ENCODE data around the gene RELB. TPM values are rescaled to one million over a fixed set of nuclear protein-coding genes. Genes with fewer than 3 reads are reported as not detected.

The RELB gene
- total RNA-seq, 1 donor from 2014 or later: 0.41 TPM

DNA sequence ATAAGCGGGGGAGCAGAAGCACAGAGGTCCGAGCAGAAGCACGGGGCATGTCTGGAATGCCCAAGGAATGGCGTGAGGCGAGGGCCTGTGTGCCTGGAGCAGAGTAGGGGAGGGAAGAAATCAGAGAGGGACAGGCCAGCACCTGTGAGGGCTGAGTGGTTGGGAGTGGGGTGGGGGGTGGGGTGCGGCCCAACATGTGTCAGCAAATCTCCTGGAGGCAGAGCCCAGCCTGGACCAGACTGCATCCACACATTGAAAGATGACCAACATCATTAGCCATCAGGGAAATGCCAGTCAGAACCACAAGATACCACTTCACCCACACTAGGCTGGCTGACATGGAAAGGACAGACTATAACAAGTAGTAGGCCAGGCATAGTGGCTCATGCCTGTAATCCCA lies 48.8 kb downstream of the RELB start:
- FAIRE-seq (no peak), DNase-seq (ENCODE audit: low spot score in 2 of 2) (no peak)

DNA sequence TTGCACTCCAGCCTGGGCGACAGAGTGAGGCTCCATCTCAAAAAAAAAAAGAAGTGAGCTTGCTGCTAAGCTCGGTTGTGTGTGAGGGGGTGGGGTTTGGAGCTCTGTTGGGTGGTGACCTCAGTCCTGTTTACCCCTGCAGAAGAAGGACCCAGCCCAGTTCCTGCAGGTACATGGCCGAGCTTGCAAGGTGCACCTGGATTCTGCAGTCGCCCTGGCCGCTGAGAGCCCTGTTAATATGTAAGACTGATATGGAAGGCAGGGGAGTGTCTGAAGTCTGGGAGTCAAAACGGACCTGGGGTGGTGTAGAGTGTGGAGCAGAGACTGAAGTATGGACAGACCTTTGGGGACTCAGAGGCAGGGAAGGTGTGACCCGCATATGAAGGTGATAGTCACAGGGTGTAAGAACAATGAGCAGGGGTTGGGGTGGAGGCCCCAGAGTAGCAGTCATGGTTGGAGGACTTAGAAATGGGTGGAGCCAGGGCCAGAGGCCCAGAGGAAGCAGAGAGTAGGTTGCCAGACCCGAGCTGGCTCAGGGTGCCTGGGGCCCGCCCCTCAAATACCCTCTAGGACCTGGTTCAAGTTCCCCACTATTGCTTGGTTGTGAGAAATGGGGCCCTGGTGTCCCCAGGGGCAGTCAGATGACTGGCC lies 50.8 kb downstream of the RELB start:
- DNase-seq (ENCODE audit: low spot score in 2 of 2) (no peak), FAIRE-seq (no peak)

DNA sequence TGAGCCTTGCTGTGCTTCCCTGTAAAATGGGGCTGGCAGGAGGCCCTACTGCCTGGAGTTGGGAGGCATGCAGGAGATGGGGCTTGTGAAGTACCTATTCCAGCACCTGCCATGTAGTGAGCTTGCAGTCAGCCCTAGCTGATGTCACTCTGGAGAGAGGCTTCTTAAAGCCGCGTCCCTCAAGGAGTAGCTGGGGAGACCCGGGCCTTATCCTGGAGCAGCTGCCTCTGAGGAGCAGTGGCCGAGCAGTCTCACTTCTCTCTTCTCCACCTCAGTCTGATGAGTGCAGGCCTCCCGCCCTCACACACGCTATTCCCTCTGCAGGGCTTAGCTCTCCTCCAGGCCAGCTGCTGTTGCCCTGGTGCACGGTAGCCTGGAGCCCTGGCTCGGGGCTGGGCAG lies 55.6 kb downstream of the RELB start:
- DNase-seq (ENCODE audit: low spot score in 2 of 2) (no peak), FAIRE-seq (no peak)

- DNase-seq (ENCODE audit: low spot score in 2 of 2) (no peak), FAIRE-seq (no peak)
Measured at GRCh38 chr19:45057444-45057843, 56.2 kb downstream of the RELB start.

DNA sequence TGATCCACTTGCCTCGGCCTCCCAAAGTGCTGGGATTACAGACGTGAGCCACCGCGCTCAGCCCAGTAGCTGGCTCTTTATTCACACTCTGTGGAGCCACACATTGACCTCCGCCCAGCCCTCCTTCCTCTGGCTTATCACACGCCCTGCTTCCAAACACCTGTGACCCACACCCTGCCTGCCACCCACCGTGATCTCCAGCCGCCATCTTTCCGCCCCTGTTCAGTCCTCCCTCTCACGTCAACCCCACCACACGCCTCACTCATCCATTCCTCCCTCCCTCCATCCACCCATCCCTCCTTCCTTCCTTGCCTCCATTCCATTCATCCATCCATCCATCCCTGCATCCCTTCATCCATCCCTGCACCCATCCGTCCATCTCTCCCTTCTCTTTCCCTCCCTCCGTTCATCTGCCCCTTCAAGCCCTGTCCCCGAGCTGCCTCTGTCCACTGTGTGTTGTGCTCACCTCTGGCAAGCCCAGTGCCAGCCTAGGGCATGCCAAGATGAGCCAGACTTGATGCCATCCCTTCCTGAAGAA lies 57.4 kb downstream of the RELB start:
- FAIRE-seq (no peak), DNase-seq (ENCODE audit: low spot score in 2 of 2) (no peak)

DNA sequence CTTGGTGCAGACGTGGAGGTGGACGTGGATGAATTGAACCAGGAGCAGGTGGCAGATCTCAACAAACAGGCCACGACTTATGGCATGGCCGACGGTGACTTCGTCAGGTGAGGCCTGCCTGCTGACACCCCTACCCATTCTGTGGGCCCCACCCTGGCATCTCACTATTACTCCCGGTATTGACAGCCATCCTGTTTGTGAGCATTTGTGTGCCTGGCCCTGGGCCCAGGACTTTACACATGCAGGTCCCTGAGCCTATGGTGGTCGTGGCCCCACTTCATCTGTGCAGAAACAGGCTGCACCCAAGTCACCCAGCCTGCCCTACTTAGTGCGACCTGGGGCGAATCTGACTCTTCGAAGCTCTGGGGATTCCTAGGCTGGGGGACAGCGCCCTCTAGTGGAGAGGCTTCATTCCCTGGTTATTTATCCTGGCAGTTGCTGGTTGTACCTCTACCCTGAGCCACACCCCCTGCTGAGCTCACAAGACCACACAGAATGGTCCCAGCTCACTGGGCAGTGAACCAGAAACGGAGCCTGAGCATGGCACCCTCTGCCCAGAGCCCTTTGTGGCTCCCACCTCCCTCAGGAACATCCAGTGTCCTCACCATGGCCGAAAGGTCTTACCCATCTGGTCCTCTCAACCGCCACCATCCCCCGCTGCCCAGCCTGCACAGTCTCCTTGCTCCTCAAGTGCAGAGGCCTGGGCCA lies 58.1 kb downstream of the RELB start:
- FAIRE-seq (no peak), DNase-seq (ENCODE audit: low spot score in 2 of 2) (peak; percentile 76 to 80)

DNA sequence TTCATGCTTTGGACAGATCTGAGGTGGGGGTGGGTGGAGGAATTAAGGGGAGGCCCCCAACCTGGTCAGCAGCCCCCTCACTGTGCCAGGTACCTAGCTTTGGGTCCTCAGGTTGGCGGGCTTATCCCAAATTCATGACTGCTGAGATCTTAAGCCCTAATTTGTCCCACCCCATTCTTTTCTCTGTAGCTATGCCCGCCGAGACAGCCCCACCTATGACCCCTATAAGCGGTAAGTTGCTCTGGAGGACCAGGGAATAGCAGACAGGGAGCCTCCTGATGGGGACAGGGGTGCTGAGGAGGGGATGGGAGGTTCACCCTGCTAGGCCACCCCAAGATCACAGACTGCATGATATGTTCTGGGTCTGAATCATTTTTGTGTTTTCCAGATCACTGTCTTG lies 60.7 kb downstream of the RELB start:
- DNase-seq (ENCODE audit: low spot score in 2 of 2) (no peak), FAIRE-seq (no peak)

GRCh38 chr19:45063851-45064801 lies 62.9 kb downstream of the RELB start:
- FAIRE-seq (no peak), DNase-seq (ENCODE audit: low spot score in 2 of 2) (peak in 1 of 2 donors; percentile 7)

- DNase-seq (ENCODE audit: low spot score in 2 of 2): peak in 1 of 2 donors; percentile 26
- FAIRE-seq: no peak
Measured at GRCh38 chr19:45066921-45067661, 65.8 kb downstream of the RELB start.

GRCh38 chr19:45068041-45068440 lies 66.8 kb downstream of the RELB start:
- DNase-seq (ENCODE audit: low spot score in 2 of 2): peak in 1 of 2 donors; percentile 6
- FAIRE-seq: no peak

- peak in 1 of 2 donors; percentile 24 for DNase-seq (ENCODE audit: low spot score in 2 of 2)
- no peak for FAIRE-seq
Measured at GRCh38 chr19:45069056-45069455, 67.8 kb downstream of the RELB start.

GRCh38 chr19:45070214-45070613 lies 69.0 kb downstream of the RELB start:
- no peak for DNase-seq (ENCODE audit: low spot score in 2 of 2)
- FAIRE-seq: no peak

DNA sequence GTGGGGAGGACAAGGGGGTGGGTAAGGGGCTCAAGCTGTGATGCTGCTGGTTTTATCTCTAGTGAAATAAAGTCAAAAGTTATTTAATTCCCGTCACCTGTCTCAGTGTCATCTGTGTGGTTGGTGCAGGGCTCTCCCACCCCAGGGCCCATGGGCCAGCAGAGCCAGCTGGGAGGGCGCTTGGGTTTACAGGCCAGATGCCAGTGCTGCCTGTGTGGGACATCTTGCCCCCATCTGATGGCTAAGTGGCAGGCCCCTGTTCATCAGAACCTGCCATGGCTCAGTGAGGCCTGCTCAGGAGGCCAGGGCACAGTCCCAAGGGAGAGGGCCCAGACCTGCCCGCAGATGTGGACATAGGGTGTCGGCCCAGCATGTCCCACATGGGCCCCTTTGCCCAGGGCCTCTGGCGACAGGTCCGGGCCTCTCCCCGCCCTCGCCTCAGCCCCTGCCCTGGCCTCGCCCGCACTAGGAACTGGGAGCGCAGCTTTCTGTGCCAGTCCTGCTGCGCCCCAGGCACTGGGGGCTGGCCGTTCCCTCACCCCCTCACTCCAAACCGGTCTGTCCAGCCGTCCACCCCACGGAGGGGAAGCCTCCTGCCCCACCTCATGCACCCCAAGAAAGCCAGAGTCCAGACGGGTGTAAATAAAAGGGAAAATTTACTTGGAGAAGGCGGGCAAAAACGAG lies 69.7 kb downstream of the RELB start:
- no peak for DNase-seq (ENCODE audit: low spot score in 2 of 2)
- FAIRE-seq: no peak

GRCh38 chr19:45071545-45071938 lies 70.3 kb downstream of the RELB start:
- DNase-seq (ENCODE audit: low spot score in 2 of 2) (no peak), FAIRE-seq (no peak)

GRCh38 chr19:45071969-45072790 lies 70.9 kb downstream of the RELB start:
- FAIRE-seq (no peak), DNase-seq (ENCODE audit: low spot score in 2 of 2) (no peak)

DNA sequence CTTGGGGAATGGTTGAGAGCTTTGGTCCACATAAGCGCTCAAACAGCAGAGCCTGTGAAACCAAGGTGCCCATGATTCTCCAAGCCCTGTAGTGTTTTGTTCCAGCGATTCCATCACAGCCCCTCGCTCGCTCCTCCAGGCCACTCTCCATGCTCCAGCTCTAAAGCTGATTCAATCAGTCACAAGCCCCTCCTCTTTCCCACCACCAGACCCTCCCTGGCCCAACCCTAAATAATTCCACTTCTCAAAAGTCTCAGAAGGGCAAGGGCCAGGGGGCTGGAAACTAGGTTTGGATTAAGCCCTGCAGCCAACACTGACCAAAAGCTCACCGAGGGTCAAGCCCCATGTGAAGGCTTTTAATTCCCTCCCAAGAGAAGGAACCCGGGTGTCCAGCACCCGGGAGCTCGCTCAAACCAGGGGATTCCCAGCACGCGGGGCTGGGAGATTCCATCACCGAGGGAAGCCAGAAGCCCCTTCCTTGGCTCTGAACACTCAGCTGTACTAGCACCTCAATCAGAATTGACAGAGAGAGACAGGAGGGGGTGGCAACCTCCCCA lies 73.6 kb downstream of the RELB start:
- FAIRE-seq (no peak), DNase-seq (ENCODE audit: low spot score in 2 of 2) (no peak)

GRCh38 chr19:45075301-45076028 lies 74.2 kb downstream of the RELB start:
- FAIRE-seq (no peak), DNase-seq (ENCODE audit: low spot score in 2 of 2) (peak in 1 of 2 donors; percentile 68)

All from frontal cortex (tissue), 4 donors.